Nephron progenitor cell (in vitro differentiated cells): ENCODE results near the gene RTL5.

Experiments
- DNase-seq: peaks from one replicate; pipeline ENCODE4 v3.0.0; 2021
- H3K27ac Mint-ChIP-seq: 2 replicates; pipeline ENCODE4 v1.8.0; 2021; ENCODE audit warnings: mild to moderate bottlenecking, moderate library complexity, mixed read lengths
- H3K27me3 Mint-ChIP-seq: 2 replicates; pipeline ENCODE4 v1.8.0; 2021; ENCODE audit warnings: mild to moderate bottlenecking, low read depth, mixed read lengths; ENCODE audit not compliant: poor library complexity
- H3K36me3 Mint-ChIP-seq: 2 replicates; pipeline ENCODE4 v1.8.0; 2021; ENCODE audit warnings: low read depth, mixed read lengths
- H3K4me1 Mint-ChIP-seq: 2 replicates; pipeline ENCODE4 v1.8.0; 2021; ENCODE audit warnings: mixed read lengths
- H3K4me3 Mint-ChIP-seq: 2 replicates; pipeline ENCODE4 v1.8.0; 2021; ENCODE audit warnings: mild to moderate bottlenecking, moderate library complexity, mixed read lengths
- H3K9me3 Mint-ChIP-seq: 2 replicates; pipeline ENCODE4 v1.8.0; 2021; ENCODE audit warnings: mild to moderate bottlenecking, moderate library complexity, mixed read lengths
- CTCF ChIP-seq: fragments of 200-600 bp; sonication (generic); IDR thresholded peaks from 2 replicates; pipeline ENCODE4 v1.5.0; 2021; ENCODE audit warnings: antibody characterized with exemption

The RTL5 gene

GRCh38 chrX:72132456-72132855 lies 741 bp upstream of the RTL5 start:
- Mint-ChIP-seq H3K27ac (no peak overlapping the region), H3K36me3 (peaks cover 26% of the 10 kb centered on the region), H3K4me1 (peaks cover 29% of the 10 kb centered on the region), H3K9me3 (peaks cover 66% of the 10 kb centered on the region), H3K4me3 (peak overlapping the region; percentile 84), H3K27me3 (peaks cover 19% of the 10 kb centered on the region)
- TF ChIP-seq CTCF: no peak
- DNase-seq: no peak

- Mint-ChIP-seq H3K4me3 (peak overlapping the region; percentile 74), H3K27me3 (peaks cover 19% of the 10 kb centered on the region), H3K4me1 (peaks cover 39% of the 10 kb centered on the region), H3K36me3 (peaks cover 26% of the 10 kb centered on the region), H3K27ac (no peak overlapping the region), H3K9me3 (peaks cover 64% of the 10 kb centered on the region)
- TF ChIP-seq CTCF: no peak
- no peak for DNase-seq
Measured at GRCh38 chrX:72130762-72131250, 909 bp downstream of the RTL5 start.

- peaks cover 19% of the 10 kb centered on the region for H3K27me3 Mint-ChIP-seq
- TF ChIP-seq CTCF: no peak
- H3K27ac Mint-ChIP-seq: no peak overlapping the region
- H3K4me1 Mint-ChIP-seq: peaks cover 41% of the 10 kb centered on the region
- no peak for DNase-seq
- peaks cover 26% of the 10 kb centered on the region for H3K36me3 Mint-ChIP-seq
- peak overlapping the region; percentile 74 for H3K4me3 Mint-ChIP-seq
- H3K9me3 Mint-ChIP-seq: peaks cover 64% of the 10 kb centered on the region
Measured at GRCh38 chrX:72130156-72130761, 1.5 kb downstream of the RTL5 start.

- Mint-ChIP-seq H3K27me3 (peaks cover 17% of the 10 kb centered on the region), H3K27ac (no peak overlapping the region), H3K9me3 (peaks cover 64% of the 10 kb centered on the region), H3K36me3 (peaks cover 26% of the 10 kb centered on the region), H3K4me1 (peaks cover 47% of the 10 kb centered on the region), H3K4me3 (peak overlapping the region; percentile 32)
- TF ChIP-seq CTCF: no peak
- no peak for DNase-seq
Measured at GRCh38 chrX:72129661-72130060, 2.1 kb downstream of the RTL5 start.

GRCh38 chrX:72128881-72129280 lies 2.8 kb downstream of the RTL5 start:
- TF ChIP-seq CTCF: peak; percentile 33
- Mint-ChIP-seq H3K36me3 (peaks cover 26% of the 10 kb centered on the region), H3K4me3 (peak overlapping the region; percentile 32), H3K4me1 (peaks cover 55% of the 10 kb centered on the region), H3K27me3 (peaks cover 15% of the 10 kb centered on the region), H3K9me3 (peaks cover 68% of the 10 kb centered on the region), H3K27ac (no peak overlapping the region)
- no peak for DNase-seq
